Activated CD4-positive, alpha-beta T cell treated with anti-CD3 and anti-CD28 coated beads for 48 hours (primary cell): ENCODE data around the gene PIK3CB.
"Not testable (repeated sequence)": the region's sequence is repeated elsewhere in the genome, so short reads cannot be mapped to it uniquely, and the experiment has no call there.

Experiments
- DNase-seq: peaks from one replicate; pipeline ENCODE4 v3.0.0-alpha.2; 2020

The PIK3CB gene

DNA sequence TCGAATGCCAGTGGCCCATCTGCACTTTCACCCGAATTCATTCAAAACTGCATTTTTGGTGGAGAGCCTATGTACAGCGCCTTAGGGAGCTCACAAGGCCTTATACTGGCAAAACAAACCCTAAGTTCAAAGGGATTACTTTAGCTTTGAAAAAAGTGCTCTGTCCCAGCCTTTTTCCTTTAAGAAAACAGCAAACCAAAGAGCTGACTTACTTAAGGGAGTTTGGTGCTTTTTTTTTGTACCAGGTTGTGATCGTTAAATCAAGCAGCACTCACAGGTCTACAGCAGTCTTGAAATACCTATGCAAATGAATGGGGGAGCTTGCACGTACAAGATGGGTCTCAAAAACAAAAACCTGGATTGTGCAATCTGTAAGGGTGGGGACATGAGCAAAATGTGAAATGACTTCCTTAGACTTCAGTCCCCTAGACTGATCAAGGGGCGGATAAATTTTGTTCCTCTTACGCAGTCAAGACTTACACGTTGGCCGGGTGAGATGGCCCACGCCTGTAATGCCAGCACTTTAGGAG lies 11.6 kb upstream of the PIK3CB start:
- no peak for DNase-seq

DNA sequence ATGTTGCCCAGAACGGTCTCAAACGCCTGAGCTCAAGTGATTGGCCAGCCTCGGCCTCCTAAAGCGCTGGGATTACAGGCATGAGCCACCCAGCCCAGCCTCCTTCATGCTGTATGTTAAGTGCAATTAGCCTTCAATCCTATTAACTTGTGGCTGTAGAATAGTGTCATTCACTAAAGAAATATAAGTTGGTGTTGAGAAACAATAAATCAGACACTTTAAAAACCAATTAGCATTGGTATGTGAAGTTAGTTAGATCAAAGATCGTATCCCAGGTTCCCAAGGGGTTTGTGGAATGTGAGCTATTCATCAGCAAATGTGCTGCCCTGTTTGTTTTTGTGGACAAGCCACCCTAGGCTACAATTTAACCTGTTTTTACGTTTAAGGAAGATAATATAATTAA lies 11.0 kb upstream of the PIK3CB start:
- no peak for DNase-seq

DNA sequence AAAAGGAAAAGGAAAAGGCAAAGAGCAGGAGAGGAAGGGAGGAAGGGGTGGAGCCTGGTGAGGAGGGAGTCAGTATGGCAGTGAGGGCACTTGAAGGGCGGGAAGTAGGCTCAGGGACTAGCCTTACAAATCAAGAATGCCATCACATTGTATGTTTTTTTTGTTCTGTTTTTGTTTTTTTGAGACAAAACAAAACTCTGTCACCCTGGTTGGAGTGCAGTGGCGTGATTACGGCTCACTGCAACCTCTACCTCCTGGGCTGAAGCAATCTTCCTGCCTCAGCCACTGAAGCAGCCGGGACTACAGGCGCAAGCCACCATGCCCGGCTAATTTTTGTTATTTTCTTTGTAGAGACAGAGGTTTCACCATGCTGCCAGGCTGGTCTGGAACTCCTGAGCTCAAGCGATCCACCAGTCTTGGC lies 10.5 kb upstream of the PIK3CB start:
- DNase-seq: no peak

DNA sequence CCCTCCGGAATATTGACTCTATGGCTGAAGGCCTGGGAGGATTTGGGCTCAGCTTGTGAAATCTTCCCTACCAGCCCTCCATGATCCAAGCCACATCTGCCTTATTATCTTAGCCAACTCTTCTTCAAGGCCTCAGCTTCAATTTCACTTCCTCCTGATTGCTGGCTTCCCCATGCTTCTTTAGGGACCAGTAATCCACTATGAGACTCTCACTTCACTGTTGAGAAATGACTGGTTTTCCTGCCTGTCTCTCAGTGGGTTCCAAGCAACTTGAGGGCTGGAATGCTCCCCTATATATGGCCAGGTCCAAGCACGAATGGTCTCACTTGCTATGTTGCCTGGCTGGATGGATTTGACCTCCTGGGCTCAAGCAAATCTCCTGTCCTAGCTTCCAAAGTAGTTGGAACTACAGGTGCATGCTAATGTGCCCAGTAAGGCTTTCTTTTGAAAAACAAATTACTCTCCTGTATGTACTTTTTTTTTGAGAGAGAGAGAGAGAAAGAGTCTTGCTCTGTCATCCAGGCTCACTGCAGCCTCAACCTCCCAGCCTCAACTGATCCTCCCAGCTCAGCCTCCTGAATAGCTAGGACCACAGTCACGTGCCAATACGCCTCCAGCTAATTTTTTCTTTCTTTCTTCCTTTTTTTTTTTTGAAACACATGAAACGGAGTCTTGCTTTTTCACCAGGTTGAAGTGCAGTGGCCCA lies 7.9 kb upstream of the PIK3CB start:
- DNase-seq: no peak

DNA sequence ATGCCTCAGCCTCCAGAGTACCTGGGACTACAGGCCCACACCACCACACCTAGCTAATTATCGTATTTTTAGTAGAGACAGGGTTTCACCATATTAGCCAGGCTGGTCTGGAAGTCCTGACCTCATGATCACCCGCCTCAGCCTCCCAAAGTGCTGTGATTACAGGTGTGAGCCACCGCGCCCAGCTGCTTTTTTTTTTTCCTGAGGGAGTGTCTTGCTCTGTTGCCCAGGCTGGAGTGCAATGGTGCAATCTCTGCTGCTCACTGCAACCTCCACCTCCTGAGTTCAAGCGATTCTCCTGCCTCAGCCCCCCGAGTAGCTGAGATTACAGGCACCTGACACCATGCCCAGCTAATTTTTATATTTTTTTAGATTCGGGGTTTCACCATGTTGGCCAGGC lies 3.7 kb upstream of the PIK3CB start:
- not testable (repeated sequence) for DNase-seq

DNA sequence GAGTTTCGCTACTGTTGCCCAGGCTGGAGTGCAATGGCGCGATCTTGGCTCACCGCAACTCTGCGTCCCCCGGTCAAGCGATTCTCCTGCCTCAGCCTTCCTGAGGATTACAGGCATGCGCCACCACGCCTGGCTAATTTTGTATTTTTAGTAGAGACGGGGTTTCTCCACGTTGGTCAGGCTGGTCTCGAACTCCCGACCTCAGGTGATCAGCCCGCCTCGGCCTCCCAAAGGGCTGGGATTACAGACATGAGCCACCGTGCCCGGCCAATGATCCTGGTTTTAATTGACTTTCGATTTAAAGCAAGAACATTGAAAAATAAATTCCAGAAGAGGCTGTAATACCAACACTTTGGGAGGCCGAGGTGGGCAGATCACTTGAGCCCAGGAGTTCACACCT lies 1.1 kb upstream of the PIK3CB start:
- not testable (repeated sequence) for DNase-seq

DNA sequence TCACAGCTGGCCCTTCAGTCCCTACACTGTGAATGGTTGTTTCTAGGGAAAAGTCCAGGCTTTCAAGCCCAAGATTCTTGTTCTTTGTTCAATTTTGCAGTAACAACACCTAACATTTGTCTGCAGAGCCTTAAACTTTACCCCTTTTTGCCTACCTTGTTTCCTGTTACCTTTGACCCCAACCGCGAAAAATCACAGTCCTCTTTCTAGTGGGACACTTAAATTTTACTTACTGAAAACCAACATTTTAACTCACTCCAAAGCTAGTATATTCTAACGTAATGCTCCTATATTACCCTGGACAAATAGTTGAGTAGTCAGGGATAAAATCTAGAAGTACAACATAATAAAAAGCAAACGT lies 649 bp upstream of the PIK3CB start:
- no peak for DNase-seq

DNA sequence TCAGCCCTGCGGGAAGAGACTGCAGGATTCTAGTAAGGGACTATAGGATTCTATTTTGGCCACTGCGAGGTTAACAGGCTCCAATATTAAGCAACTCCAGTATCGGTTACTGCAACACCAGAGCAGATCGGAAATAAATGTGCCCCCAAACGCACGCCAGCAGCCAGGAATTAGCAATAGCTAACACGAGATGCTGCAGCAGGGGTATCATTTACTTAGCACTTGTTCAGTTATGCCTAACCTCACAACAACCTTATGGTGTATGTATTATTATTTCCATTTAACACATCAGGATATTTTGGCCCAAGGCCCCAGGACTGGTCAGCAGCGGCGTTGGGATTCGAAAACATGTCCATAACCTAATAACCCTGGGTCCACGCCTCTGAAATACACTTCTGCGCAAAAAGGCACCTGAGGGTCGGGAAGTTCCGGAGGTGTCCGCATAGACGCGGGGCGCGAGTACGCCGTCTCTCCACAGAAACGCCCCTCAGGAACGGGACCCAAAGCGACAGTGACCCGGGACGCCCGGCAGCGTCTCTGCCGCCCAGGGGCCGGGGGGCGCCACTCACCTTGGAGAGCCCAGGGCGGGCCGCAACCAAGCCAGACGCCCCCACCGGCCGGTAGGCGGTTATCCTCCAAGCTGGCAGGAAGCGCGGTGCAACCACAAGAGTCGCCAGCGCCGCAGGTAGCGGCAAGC lies 681 bp downstream of the PIK3CB start:
- DNase-seq: peak; percentile 64

DNA sequence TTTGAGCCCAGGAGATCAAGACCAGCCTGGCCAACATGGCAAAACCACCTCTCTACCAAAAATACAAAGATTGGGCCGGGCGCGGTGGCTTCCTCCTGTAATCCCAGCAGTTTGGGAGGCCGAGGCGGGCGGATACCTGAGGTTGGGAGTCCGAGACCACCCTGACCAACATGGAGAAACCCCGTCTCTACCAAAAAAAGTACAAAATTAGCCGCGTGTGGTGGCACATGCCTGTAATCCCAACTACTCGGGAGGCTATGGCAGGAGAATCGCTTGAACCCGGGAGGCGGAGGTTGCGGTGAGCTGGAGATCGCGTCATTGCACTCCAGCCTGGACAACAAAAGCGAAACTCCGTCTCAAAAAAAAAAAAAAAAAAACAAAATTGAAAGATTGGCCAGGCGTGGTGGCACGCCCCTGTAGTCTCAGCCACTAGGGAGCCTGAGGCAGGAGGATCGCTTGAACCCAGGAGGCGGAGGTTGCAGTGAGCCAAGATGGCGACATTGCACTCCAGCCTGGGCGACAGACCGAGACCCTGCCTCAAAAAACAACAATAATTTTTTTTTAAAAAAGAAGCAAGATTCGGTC lies 2.2 kb downstream of the PIK3CB start:
- not testable (repeated sequence) for DNase-seq

DNA sequence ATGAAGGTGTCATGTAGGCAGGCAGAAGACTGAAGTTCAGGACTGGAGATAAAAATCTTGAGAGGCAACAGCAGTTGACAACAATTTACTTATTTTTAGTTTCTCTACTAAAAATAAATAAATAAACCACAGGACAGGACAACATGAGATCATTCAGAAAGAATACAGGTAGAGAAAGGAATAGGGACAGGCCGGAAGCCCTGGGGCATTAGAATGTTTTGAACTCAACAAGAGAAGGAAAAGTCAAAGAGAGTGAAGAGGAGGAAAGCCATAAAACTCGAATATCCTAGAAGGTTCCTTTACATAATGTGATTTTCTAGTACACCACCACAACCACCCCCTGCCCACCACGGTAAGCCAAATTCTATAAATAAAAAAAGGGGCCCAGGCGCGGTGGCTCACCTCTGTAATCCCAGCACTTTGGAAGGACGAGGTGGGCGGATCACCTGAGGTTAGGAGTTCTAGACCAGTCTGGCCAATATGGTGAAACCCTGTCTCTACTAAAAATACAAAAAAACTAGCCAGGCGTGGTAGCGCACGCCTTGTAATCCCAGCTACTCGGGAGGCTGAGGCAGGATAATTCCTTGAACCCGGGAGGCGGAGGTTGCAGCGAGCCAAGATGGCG lies 4.7 kb downstream of the PIK3CB start:
- no peak for DNase-seq

DNA sequence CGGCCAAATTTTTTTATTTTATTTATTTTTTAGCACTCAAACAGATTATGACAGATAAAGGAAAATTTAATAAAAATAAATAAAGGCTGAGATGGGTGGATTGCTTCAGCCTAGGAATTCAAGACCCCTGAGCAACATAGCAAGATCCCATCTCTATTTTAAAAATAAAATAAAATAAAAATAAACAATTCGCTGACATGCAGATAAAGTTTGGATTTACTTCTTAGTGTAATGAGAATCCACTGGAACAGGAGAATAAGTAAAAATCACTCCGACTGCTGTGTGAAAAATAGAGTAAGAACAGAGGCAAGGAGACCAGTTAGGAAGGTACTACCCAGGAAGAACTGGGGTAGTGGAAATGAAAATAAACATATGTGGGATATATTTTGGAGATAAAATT lies 5.6 kb downstream of the PIK3CB start:
- DNase-seq: no peak

DNA sequence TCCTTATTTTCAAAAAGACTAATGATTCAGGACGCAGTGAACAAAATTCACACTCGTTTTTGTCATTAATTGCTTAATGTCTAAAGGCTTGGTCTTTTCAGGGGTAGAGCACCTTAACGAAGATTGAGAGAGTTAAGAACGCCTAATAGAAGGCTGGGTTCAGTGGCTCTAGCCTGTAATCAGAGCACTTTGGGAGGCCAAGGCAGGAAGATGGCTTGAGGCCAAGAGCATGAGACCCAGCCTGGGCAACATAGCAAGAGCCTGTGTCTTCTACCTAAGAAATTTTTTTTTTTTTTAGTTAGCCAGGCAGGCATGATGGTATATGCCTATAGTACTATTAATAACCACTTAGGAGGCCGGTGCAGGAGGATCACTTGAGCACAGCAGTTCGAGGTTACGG lies 7.5 kb downstream of the PIK3CB start:
- no peak for DNase-seq

DNA sequence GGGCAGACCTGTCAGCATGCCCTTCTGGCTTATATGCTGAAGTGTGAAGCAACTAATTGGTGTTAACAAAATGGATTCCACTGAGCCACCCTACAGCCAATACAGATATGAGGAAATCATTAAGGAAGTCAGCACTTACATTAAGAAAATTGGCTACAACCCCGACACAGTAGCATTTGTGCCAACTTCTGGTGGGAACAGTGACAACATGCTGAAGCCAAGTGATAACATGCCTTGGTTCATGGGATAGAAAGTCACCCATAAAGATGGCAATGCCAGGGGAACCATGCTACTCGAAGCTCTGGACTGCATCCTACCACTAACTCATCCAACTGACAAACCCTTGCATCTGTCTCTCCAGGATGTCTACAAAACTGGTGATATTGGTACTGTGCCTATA lies 9.4 kb downstream of the PIK3CB start:
- no peak for DNase-seq

DNA sequence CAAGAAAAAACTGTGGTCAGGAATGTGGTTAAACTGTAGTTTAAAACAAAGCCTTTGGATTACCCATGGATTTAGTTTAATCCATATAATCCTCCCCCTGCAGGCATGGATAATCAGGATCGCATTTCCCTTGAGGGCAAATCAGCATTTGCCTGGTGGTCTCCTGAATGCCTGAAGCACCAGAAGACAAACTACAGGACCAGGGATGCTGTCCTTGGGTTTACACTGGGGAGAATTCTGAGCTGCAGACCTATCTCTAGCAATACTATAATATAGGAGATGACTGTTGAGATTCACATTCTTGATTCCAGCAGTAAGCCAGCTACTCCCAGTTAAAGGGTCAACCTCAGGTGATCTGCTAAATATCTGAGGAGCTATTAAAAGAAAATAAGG lies 10.6 kb downstream of the PIK3CB start:
- no peak for DNase-seq

DNA sequence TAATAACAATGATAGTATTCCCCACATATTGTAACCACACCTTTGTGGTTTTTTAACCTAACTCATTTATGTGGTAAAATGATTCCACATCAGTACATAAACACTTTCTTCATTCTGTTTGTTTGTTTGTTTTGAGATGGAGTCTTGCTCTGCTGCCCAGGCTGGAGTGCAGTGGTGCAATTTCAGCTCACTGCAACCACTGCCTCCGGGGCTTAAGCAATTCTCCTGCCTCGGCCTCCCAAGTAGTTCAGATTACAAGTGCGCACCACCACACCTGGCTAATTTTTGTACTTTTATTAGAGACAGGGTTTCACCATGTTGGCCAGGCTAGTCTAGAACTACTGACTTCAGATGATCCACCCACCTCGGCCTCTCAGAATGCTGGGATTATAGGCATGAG lies 14.3 kb downstream of the PIK3CB start:
- not testable (repeated sequence) for DNase-seq

DNA sequence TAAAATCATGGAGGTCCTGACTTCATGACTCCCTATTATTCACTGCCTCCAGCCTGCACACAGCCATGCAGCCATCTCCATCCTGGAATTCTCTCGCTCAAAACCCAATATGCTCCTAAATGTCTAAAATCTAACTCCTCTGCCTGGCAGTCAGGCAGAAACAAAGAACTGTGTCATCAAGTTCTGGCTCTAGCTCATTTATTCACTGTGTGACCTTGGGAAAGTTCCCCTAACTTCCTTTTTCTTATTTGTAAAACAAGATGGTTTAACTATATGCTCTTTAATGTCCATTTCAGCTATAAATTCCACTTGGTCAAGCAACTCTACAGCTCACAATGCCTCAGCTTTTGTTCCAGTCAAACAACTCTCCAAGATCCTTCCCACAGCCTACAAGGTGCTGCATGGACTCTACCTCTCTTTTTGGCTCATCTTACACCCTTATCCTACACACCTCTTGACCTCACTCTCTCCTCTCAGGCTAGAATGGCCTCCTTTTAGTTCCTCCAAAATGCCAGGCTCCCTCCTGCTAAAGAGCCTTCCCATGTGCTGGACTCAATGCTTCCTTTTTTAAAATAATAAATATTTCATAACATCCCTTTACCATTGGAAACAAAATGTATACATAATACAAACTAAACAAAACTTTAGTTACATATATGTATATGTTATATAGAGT lies 16.4 kb downstream of the PIK3CB start:
- DNase-seq: no peak

DNA sequence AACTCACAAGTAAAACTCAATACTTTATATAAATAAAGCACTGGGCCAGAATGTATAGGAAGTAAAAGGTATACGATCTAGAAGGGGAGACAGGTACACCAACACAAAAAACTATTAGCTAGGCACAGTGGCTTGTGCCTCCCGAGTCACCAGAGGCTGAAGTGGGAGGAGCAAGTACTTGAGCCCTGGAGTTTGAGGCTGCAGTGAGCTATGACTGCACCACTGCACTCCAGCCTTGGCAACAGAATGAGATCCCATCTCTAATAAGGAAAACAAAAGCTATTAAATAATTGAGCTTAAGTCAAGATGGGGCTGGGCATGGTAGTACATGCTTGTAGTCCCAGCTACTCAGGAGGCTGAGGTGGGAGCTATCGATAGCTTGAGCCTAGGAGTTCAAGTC lies 17.0 kb downstream of the PIK3CB start:
- DNase-seq: no peak

DNA sequence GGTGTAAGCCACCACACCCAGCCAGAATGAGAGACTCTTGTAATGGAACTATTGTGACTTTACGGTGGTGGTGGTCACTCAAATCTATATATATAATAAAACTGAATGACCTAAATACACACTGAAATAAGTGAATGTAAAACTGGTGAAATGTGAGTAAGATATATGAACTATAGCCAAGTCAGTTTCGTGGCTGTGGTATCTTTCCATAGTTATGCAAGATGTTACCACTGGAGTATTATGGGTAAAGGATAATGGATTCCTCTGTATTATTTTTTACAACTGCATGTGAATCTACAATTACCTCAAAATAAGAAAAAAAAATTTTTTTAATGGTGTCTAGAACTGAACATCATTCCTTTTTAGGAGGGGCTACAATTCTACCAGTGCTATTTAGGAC lies 21.9 kb downstream of the PIK3CB start:
- DNase-seq: no peak

DNA sequence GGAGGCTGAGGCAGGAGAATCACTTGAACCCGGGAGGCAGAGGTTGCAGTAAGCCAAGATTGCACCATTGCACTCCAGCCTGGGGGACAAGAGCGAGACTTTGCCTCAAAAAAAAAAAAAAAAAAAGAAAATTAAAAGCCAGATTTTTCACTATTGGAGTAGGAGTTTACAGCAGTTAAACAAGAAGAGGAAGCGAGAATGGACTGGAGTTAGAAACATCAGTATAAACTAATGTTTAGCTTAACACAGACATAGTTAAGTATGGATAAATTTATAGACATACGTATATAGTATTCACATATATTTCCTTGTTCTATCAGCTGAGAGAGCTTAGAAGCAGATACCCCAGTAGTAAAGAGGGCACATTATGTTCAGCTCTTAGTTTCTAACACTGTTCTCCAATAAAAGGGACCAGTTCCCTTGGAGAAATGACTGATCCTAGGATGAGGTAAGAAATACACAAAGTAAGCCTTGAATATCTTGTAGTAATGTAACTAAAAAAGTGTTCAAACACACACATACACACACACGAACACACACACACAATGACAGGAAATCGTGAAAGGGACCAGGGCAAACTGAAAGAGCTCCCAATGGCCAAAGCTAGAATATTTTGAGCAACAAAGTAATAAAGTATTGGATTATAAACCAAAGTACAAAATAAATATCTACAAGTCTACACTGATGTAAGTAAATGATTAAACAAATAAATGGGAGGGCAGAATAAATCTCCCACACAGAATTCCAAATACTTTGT lies 25.1 kb downstream of the PIK3CB start:
- no peak for DNase-seq

DNA sequence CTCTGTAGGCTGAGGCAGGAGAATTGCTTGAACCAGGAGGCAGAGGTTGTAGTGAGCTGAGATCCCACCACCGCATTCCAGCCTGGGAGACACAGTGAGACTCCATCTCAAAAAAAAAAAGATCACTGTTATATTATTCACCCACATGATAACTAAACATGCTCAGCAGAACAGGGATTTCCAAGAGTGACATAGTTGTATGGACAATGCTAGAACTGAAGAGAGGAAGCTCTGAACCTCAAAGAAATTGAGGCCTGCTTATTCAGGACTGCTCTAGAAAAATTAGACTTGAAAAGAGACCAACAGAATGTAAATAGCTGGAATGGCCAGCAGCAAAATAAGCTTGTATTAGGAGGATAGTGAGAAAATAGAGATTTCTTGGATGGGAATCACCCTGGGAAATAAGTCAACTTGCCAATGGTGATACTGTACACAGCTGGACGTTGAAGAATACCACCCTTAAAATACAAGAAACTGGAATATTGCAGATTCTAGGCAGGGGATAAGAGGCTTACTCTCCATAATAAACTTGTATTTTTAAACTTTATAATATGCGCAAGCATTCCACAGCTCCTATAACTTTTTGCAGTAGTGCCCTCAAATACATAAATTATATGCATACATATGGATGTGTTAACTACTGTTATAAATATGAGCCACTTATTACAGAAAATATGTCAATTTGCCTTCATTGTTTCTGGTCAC lies 28.2 kb downstream of the PIK3CB start:
- DNase-seq: no peak

DNA sequence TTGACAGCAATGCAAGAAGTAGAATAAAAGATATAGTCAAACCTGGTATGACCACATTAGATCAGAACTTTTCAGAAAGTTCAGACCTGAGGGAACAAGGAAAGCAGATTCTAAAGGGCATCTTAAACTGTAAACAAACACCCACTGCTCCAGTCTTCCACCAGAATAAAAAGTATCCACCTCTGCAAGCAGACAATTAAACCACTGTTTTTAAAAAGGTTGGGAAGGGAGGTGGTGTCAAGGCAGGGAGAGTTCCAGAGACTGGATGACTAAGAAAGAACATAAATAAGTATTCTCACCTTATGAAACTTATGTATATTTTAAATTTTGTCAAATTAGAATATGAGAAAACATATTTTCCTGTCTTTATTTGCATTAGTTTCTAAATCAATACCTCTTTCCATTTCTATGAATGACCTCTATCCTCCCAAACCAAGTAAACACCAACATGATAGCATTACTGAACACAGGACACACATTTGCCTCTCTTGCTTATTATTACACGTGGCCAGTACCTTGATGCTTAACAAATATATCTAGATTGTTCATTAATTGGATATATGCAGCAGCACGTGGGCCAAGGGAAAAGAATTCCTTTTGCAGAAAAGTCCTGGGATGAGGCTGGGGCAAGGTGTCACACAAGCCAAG lies 31.6 kb downstream of the PIK3CB start:
- no peak for DNase-seq
